Erythroblast (primary cell): Measurements from ENCODE around the gene IL12B.

ENCODE experiments used
- GATA1 ChIP-seq: IDR thresholded peaks from 2 replicates; pipeline ENCODE4 v1.6.1; 2011; ENCODE audit warnings: low read depth, mild to moderate bottlenecking, control low read depth, low read length, moderate library complexity
- POLR2A ChIP-seq: IDR thresholded peaks from 2 replicates; pipeline ENCODE4 v1.6.1; 2011; ENCODE audit warnings: mild to moderate bottlenecking, low read length

DNA sequence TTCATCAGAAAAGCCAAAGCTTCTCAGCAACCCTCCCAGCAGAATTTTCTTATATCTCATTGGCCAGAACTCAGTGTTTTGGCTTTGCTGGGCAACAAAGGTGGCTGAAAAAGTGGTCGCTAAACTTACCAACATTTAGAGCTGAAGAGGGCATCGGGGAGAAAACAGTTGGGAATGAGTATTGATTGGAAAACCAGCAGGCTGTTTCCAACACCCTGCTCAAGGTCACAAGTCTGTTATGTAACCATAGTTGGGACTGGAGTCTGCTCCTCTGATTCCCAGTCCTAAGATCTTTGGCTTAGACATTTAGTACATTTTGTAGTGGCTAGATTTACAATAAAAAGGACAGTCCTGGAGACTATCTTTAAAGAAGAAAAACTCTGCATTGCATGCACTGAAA lies 17.1 kb downstream of the IL12B start:
- TF ChIP-seq POLR2A = no peak
- no peak for TF ChIP-seq GATA1
